22Rv1 (cell line): ENCODE measurements around the gene KLHL8.

Experiments
- CTCF ChIP-seq: fragments of 450-650 bp; IDR thresholded peaks from 2 replicates; pipeline ENCODE4 v1.5.1; 2017; ENCODE audit warnings: mild to moderate bottlenecking
- ZFX ChIP-seq: fragments of 450-650 bp; IDR thresholded peaks from 2 replicates; pipeline ENCODE4 v1.6.1; 2017; ENCODE audit warnings: antibody characterized with exemption, borderline replicate concordance

- TF ChIP-seq CTCF: no peak
- TF ChIP-seq ZFX: no peak
Observed at GRCh38 chr4:87232216-87232615, 11.8 kb upstream of the KLHL8 start.
